Astrocyte of the hippocampus (primary cell): ENCODE measurements around the gene TFCP2.

ENCODE experiments used
- DNase-seq: peaks from one replicate; pipeline ENCODE4 v3.0.0; 2011; ENCODE audit warnings: low read depth, low spot score

The TFCP2 gene

GRCh38 chr12:51156245-51156765 is 16.6 kb downstream of the TFCP2 start:
- peak; percentile 27 for DNase-seq

GRCh38 chr12:51152953-51153352 is 20.0 kb downstream of the TFCP2 start:
- no peak for DNase-seq

- DNase-seq: no peak
Observed at GRCh38 chr12:51150777-51151176, 22.2 kb downstream of the TFCP2 start.

- DNase-seq: no peak
Observed at GRCh38 chr12:51147309-51147708, 25.6 kb downstream of the TFCP2 start.

- DNase-seq: no peak
Observed at GRCh38 chr12:51139292-51139844, 33.6 kb downstream of the TFCP2 start.

DNA sequence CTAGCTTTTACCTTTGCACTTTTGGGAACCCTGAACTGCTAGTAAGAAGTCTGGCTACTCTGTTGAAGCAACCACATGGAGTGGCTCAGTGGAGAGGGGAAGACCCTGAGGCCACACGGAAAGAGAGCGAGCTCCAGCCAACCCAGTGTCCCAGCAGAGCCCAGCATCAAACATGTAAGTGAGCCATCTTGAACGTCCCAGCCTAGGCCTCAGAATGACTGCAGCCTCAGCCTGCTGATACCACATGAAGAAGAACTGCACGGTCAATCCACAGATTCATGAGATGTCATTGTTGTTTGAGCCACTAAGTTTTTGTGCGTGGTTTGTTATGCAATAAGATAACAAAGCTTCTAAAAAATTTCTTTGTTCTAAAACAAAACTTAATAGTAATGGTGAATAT is 40.2 kb downstream of the TFCP2 start:
- peak; percentile 9 for DNase-seq

DNA sequence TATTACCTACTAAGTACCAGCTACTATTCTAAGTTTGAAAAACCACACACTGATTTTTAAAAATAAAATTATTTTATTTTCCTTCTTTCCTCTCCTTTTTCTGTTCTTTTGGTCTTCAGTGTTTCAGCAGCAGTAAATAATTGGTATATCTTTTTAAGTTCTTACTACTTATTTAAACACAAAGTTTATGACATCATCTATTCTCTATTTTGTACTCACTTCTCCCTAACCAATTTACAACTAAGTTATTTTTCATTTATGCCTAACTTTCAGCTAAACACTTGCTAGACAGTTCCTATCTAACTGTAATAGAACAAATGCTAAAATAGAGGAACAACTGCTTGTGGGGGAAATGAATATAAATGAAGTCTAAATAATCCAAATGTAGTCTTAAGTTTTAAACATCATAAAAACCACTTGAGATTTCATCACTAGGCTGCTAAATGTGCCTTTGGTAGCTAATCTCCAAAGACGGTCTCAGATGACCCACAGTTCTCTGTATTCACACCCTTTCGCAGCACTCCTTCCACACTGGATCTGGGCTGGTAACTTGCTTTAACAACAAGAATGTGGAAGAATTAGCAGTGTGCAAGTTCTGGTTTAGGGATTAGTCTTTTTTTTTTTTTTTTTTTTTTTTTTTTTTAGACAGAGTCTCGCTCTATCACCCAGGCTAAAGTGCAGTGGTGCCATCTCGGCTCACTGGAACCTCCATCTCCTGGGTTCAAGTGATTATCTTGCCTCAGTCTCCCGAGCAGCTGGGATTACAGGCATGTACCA is 41.0 kb downstream of the TFCP2 start:
- DNase-seq: no peak

- peak; percentile 49 for DNase-seq
Observed at GRCh38 chr12:51128919-51129318, 44.0 kb downstream of the TFCP2 start.

DNA sequence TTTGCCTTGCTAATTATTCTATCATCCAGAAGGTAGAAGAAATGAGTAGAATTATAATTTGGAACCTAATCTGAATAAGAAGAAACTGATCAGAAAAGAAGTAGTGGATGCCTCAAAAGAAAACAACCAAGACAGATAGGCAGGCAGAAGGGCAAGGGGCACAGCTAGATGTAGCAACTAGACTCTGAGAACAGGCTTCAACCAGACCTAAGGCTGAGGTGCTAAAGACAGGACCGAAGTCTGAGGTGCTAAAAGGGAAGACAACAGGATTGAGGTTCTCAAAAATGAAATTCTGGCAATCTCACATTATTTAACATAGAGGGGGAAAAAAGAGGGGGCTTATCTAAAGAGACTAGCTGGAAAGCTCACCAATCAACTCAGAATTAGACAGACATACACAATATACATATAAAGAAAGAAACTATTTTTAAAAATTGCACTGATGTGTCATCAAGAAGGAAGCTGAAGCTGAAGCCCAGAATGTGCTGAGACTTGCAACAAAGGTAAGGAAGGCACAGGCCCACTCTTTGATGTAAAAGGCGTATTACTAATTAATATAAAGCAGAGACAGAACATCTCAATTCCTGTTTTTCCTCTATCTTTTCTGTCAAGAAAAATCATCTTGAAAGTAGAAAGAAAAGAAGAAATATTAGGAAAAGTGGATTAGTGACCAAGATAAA is 45.7 kb downstream of the TFCP2 start:
- DNase-seq: peak; percentile 26

DNA sequence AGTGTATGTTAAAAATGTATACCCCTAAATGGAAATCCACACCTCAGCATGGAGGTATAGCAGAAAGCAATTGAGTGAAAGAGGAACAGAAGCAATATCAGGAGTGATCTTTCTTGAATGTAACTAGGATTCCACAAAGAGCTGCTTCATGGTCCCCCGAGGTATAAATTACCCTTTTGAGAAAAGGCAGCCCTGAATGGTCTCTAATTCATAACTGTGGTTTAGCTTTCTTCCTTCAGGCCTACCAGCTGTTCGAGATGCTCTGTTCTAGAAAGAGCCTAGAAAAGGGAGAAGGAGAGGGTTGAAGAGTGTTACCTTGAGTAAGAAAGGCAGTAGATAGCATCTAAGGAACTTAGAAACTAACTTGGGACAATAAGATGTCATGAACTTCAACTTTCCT is 46.6 kb downstream of the TFCP2 start:
- DNase-seq: no peak

DNA sequence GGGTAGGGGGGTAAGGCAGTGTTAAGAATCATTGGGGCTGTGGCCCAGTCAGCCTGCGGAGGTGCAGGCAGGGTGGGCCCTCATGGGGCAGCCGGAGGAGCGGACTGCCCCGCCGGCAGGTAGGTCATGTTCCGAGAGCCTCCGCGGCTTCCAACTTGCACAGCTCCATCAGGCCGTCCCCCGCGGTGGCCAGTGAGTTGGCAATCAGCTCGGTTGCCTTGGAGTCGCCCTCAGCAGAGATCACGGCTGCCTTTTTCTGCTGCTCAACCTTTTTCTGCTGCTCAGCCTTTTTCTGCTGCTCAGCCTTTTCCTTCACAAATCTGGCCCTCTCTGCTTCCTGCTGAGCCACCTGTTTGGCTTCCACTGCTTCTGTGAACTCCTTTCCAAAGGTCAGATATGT is 48.4 kb downstream of the TFCP2 start:
- DNase-seq: no peak

DNA sequence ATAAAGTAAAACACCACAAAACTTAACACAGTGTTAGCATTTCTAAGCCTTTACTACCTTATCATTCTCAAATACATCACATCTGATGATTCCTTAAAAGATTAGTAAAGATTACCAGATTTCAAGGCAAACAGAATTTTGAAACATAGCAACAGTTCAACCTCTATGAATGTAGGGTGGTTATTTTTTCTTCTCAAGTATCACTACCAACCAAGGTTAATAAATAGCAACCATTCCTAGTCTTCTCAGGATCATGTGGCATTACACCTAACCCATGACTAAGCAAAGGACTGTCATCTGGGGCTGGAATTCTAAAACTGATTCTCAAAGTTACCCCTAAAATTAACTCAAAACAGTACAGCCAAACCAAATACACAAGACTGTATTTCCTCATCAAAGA is 50.1 kb downstream of the TFCP2 start:
- DNase-seq: no peak

- DNase-seq: peak; percentile 80
Observed at GRCh38 chr12:51118706-51119105, 54.2 kb downstream of the TFCP2 start.

DNA sequence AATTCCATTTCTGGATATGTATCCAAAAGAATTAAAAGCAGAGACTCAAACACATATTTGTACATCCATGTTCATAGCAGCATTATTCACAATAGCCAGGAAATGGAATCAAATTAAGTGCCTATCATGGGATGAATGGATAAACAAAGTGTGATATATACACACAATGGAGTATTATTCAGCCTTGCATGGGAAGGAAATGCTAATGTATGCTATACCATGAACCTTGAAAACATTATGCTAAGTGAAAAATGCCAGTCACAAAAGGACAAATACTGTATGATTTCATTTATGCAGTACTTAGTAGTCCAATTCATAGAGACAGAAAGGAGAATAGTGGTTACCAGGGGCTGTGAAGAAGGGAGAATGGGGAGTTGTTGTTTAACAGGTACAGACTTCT is 57.4 kb downstream of the TFCP2 start:
- no peak for DNase-seq

GRCh38 chr12:51108136-51108535 is 64.8 kb downstream of the TFCP2 start:
- DNase-seq: no peak

DNA sequence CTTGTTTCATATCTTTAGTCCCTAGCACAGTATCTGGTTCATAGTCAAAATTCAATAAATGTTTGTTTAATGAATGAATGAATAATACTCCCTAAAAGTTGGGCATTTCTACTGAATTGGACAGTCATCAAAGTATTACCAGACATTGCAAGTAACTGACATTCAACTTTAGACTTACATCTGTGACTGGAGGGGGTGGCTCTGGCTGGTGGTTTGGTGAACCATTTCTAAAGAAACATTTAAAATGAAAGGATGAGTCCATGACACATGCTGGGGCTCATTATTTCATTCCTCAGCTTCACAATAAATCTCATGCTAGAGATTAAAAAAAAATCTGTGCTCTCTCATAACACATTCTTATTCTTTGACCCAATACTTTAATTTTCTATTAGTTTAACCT is 69.0 kb downstream of the TFCP2 start:
- no peak for DNase-seq

DNA sequence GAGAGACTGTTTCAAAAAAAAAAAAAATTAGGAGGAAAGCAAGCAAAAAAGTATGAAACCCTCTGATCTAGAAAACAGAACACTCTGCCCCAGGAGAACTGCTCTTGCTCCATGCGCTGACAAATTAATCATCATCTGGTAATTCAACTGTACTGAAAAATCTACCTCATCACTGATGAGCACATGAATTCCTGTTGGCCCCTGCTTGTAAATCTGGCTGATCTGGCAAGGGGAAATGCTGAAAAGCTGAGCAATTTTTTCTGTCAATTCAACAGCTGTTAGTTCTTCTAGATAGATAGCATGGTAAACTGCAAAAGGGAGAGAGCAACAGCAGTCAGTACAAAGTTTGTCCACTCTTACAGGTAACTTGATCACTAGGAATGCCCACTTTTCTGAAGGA is 74.3 kb downstream of the TFCP2 start:
- DNase-seq: no peak

GRCh38 chr12:51090705-51091229 is 82.2 kb downstream of the TFCP2 start:
- no peak for DNase-seq

DNA sequence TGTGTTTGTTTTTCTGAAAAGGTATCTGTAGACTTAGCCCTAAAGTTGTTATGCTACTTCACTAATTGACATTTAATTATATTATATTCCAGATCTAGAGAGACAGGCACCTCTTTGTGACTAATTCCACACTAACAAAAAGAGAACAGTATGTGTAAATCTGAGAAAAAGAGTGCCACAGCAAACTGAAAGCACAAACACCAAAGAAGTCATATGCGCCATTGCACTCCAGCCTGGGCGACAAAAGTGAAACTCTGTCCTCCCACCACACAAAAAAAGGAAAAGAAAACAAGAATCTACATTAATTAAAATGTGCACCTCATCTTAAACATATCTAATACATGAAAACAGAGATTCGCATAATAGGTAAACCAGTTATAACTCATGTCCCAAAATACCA is 85.1 kb downstream of the TFCP2 start:
- no peak for DNase-seq

- DNase-seq: no peak
Observed at GRCh38 chr12:51086933-51087332, 86.0 kb downstream of the TFCP2 start.

GRCh38 chr12:51085757-51086156 is 87.2 kb downstream of the TFCP2 start:
- no peak for DNase-seq

DNA sequence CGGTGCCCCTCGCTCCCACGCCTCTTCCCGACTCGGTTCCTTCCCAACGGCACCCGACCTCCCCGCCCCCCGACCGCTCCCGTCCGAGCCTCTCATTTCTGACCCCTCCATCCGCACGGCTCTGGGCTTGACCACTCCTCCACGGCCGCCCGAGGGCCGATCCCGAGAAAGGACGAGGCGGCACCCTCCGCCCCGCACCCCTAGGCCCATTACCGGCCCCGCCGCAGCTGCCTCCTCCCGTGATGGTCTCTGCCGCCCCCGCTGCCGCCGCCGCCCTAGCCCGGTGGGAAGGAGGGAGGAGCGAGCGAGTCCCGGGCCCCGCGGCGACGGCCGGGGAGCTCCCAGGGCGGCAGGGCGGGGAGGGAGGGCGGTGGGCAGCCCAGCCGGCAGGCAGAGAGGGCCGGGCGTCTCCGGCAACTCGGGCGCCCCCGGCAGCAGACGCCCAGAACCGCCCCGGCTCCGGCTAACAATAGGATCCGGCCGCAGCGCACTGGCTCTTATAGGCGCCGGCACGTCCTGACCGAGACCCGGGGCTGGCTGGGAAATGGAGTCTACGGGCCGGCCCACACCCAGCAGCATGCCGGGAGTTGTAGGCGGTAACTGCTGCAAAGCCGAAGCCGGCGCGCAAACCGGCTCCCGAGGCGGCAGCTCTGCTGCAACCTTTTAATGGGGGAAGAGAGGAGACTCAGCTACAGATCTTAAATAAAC is 89.7 kb downstream of the TFCP2 start, which contains the start of gene CSRNP2:
Gene CSRNP2 (minus strand): TSS at position 471 of the 708 bp plus-strand sequence. CDS start 7,035 bp downstream, outside the sequence.
- DNase-seq: peak; percentile 99
